Measurements from ENCODE around the gene SLC39A11. TPM values are rescaled to one million over a fixed set of nuclear protein-coding genes. Genes with fewer than 3 reads are reported as not detected.

Gene SLC39A11
- total and polyA plus RNA-seq, 2 of the 13 experiments (the other 11 are each of a cell fraction or from before 2014, with no cell fraction given): 17.2 to 31.5 TPM

DNA sequence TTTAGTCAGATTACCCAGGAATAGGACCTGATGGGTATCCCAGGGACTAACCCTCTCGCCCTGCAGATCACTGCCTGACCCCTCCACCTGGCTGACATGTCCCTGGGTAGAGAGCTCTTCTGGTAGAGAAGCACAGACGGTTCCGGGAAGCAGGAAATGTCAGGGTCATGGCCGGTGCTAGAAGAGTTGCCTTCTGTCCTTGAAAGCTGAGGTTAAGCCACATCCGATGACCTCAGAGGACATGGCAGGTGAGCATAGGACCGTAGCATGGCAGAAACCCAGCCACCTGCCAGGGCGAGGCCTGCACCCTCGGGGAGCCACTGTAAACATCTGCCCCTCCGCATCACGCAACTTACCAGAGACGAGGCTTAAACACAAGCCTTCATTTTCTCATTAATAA, 488.0 kb downstream of the SLC39A11 start (continued):
- TF ChIP-seq, protein P1, sequence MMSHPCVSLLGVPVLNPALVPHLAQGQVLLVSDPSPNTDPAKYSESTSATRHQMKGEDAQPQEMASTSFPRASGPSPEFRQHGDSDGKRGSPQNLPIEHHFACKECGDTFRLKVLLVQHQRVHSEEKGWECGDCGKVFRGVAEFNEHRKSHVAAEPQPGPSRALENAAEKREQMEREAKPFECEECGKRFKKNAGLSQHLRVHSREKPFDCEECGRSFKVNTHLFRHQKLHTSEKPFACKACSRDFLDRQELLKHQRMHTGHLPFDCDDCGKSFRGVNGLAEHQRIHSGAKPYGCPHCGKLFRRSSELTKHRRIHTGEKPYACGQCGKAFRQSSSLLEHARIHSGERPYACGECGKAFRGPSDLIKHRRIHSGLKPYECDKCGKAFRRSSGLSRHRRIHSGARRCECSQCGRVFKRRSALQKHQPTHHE (CRISPR knock-in tag; IDR thresholded peaks at IDR 0.05; ENCODE audit: borderline replicate concordance): no peak
- TF ChIP-seq, protein P2, sequence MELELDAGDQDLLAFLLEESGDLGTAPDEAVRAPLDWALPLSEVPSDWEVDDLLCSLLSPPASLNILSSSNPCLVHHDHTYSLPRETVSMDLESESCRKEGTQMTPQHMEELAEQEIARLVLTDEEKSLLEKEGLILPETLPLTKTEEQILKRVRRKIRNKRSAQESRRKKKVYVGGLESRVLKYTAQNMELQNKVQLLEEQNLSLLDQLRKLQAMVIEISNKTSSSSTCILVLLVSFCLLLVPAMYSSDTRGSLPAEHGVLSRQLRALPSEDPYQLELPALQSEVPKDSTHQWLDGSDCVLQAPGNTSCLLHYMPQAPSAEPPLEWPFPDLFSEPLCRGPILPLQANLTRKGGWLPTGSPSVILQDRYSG (CRISPR knock-in tag; IDR thresholded peaks at IDR 0.05): no peak
- no peak for TF ChIP-seq CAMTA2 (CRISPR knock-in tag; IDR thresholded peaks at IDR 0.05; ENCODE audit: borderline replicate concordance)
- no peak for TF ChIP-seq ZKSCAN1 (IDR thresholded peaks at IDR 0.05; ENCODE audit: low read length)
- TF ChIP-seq, protein P3, sequence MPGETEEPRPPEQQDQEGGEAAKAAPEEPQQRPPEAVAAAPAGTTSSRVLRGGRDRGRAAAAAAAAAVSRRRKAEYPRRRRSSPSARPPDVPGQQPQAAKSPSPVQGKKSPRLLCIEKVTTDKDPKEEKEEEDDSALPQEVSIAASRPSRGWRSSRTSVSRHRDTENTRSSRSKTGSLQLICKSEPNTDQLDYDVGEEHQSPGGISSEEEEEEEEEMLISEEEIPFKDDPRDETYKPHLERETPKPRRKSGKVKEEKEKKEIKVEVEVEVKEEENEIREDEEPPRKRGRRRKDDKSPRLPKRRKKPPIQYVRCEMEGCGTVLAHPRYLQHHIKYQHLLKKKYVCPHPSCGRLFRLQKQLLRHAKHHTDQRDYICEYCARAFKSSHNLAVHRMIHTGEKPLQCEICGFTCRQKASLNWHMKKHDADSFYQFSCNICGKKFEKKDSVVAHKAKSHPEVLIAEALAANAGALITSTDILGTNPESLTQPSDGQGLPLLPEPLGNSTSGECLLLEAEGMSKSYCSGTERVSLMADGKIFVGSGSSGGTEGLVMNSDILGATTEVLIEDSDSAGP (CRISPR knock-in tag; IDR thresholded peaks at IDR 0.05; ENCODE audit: borderline replicate concordance): peak; percentile 32; the same call in 1 of the 2 replicates
- TF ChIP-seq ZNF879 (CRISPR knock-in tag; IDR thresholded peaks at IDR 0.05): no peak
- TF ChIP-seq, protein P4, sequence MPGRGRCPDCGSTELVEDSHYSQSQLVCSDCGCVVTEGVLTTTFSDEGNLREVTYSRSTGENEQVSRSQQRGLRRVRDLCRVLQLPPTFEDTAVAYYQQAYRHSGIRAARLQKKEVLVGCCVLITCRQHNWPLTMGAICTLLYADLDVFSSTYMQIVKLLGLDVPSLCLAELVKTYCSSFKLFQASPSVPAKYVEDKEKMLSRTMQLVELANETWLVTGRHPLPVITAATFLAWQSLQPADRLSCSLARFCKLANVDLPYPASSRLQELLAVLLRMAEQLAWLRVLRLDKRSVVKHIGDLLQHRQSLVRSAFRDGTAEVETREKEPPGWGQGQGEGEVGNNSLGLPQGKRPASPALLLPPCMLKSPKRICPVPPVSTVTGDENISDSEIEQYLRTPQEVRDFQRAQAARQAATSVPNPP (CRISPR knock-in tag; IDR thresholded peaks at IDR 0.05): no peak
- TF ChIP-seq, protein P5, sequence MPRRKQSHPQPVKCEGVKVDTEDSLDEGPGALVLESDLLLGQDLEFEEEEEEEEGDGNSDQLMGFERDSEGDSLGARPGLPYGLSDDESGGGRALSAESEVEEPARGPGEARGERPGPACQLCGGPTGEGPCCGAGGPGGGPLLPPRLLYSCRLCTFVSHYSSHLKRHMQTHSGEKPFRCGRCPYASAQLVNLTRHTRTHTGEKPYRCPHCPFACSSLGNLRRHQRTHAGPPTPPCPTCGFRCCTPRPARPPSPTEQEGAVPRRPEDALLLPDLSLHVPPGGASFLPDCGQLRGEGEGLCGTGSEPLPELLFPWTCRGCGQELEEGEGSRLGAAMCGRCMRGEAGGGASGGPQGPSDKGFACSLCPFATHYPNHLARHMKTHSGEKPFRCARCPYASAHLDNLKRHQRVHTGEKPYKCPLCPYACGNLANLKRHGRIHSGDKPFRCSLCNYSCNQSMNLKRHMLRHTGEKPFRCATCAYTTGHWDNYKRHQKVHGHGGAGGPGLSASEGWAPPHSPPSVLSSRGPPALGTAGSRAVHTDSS (CRISPR knock-in tag; conservative IDR thresholded peaks at IDR 0.05): no peak
- no peak for TF ChIP-seq ZNF235 (CRISPR knock-in tag; IDR thresholded peaks at IDR 0.05; ENCODE audit: borderline replicate concordance)
- no peak for TF ChIP-seq ZNF33A (CRISPR knock-in tag; IDR thresholded peaks at IDR 0.05; ENCODE audit: borderline replicate concordance)
- TF ChIP-seq, protein P6, sequence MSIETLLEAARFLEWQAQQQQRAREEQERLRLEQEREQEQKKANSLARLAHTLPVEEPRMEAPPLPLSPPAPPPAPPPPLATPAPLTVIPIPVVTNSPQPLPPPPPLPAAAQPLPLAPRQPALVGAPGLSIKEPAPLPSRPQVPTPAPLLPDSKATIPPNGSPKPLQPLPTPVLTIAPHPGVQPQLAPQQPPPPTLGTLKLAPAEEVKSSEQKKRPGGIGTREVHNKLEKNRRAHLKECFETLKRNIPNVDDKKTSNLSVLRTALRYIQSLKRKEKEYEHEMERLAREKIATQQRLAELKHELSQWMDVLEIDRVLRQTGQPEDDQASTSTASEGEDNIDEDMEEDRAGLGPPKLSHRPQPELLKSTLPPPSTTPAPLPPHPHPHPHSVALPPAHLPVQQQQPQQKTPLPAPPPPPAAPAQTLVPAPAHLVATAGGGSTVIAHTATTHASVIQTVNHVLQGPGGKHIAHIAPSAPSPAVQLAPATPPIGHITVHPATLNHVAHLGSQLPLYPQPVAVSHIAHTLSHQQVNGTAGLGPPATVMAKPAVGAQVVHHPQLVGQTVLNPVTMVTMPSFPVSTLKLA (IDR thresholded peaks at IDR 0.05): no peak
- TF ChIP-seq ZNF33B (CRISPR knock-in tag; IDR thresholded peaks at IDR 0.05): no peak
- TF ChIP-seq ZNF383 (CRISPR knock-in tag; IDR thresholded peaks at IDR 0.05; ENCODE audit: borderline replicate concordance): no peak
- no peak for TF ChIP-seq KLF15 (CRISPR knock-in tag; IDR thresholded peaks at IDR 0.05; ENCODE audit: borderline replicate concordance)
- no peak for TF ChIP-seq RFX1 (IDR thresholded peaks at IDR 0.05)
- TF ChIP-seq, protein P7, sequence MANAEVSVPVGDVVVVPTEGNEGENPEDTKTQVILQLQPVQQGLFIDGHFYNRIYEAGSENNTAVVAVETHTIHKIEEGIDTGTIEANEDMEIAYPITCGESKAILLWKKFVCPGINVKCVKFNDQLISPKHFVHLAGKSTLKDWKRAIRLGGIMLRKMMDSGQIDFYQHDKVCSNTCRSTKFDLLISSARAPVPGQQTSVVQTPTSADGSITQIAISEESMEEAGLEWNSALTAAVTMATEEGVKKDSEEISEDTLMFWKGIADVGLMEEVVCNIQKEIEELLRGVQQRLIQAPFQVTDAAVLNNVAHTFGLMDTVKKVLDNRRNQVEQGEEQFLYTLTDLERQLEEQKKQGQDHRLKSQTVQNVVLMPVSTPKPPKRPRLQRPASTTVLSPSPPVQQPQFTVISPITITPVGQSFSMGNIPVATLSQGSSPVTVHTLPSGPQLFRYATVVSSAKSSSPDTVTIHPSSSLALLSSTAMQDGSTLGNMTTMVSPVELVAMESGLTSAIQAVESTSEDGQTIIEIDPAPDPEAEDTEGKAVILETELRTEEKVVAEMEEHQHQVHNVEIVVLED (CRISPR knock-in tag; IDR thresholded peaks at IDR 0.05; ENCODE audit: borderline replicate concordance): peak; percentile 44; the same call in 1 of the 2 replicates
- TF ChIP-seq HDAC1 (CRISPR knock-in tag; IDR thresholded peaks at IDR 0.05): no peak
- TF ChIP-seq SMARCE1 (IDR thresholded peaks at IDR 0.05; ENCODE audit: borderline replicate concordance): no peak
- TF ChIP-seq RBM22 (optimal IDR thresholded peaks at IDR 0.05; ENCODE audit: low read length): no peak
- TF ChIP-seq ZNF713 (CRISPR knock-in tag; IDR thresholded peaks at IDR 0.05): no peak

Data from HepG2 (cell line).